Putamen (tissue), 1 donor: ENCODE results near the gene TULP4.
"Not testable (repeated sequence)": the region's sequence is repeated elsewhere in the genome, so short reads cannot be mapped to it uniquely, and the experiment has no call there.

Experiments
- DNase-seq: peaks from one replicate; pipeline ENCODE4 v3.0.0-alpha.2; 2016; ENCODE audit warnings: low spot score

Gene TULP4

GRCh38 chr6:158502263-158502950, 190.1 kb downstream of the TULP4 start:
- DNase-seq: no peak

DNA sequence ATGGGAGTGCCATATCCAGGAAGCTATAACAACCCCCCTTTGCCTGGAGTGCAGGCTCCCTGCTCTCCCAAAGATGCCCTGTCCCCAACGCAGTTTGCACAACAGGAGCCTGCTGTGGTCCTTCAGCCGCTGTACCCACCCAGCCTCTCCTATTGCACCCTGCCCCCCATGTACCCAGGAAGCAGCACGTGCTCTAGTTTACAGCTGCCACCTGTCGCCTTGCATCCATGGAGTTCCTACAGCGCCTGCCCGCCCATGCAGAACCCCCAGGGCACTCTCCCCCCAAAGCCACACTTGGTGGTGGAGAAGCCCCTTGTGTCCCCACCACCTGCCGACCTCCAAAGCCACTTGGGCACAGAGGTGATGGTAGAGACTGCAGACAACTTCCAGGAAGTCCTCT, 191.0 kb downstream of the TULP4 start:
- no peak for DNase-seq

GRCh38 chr6:158503846-158504245, 191.6 kb downstream of the TULP4 start:
- DNase-seq: no peak

GRCh38 chr6:158505194-158505593, 192.9 kb downstream of the TULP4 start:
- no peak for DNase-seq

DNA sequence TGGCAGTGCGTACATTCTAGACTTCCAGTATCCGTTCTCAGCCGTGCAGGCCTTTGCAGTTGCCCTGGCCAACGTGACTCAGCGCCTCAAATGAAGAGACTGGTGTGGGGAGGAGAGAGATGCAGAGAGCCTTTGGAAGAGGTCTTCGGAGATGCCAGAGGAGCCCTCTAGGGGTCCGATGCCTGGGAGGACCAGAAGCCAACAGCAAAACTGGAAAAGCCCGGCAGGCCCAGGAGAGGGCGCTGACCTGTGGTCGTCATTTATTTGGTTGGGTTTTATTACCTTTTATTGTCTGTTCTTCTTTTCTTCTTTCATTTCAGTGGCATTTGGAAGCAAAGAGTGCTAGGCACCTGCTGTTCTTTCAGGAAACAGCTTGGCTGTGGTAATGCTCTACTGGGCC, 194.3 kb downstream of the TULP4 start:
- no peak for DNase-seq

DNA sequence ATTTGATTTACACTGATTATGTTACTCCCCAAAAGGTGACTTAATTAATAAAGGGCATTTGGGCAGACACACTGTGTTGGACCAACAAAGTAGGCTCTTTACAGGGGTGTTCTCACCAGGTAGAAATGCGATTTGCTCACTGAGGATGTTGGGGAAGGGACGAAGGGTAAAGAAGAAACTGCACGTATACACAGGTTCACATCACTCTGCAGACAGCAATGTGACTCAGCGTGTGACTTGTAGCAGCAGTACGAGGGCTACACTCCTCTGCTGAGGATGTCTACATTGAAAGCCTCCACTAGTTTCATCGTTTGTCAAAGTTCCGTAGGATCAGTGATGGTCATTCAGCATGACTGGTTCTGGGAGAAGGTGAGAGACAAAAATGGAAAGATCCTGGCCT, 194.9 kb downstream of the TULP4 start:
- DNase-seq: no peak

GRCh38 chr6:158508450-158508849, 196.2 kb downstream of the TULP4 start:
- DNase-seq: no peak

GRCh38 chr6:158509465-158509864, 197.2 kb downstream of the TULP4 start:
- DNase-seq: no peak

GRCh38 chr6:158512809-158513208, 200.5 kb downstream of the TULP4 start:
- no peak for DNase-seq

GRCh38 chr6:158514176-158514575, 201.9 kb downstream of the TULP4 start:
- no peak for DNase-seq

DNA sequence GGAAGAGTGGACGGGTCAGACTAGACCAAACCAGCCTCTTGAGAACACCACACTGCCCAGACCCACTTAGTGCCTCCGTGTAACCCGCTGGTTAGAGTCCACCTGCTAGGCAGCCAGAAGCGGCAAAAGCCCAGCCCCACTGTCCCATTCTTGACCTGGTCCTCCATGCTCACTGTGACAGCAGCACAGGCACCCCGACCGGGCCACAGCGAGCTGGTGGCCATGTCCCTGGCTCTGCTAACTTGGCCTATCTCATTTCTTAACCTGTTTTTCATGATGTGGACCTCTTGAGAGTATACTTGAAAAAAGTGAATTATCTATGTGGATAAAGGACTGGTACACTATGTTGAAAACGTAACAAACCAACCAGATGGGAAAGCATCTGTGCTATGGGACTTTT, 202.7 kb downstream of the TULP4 start:
- DNase-seq: no peak

DNA sequence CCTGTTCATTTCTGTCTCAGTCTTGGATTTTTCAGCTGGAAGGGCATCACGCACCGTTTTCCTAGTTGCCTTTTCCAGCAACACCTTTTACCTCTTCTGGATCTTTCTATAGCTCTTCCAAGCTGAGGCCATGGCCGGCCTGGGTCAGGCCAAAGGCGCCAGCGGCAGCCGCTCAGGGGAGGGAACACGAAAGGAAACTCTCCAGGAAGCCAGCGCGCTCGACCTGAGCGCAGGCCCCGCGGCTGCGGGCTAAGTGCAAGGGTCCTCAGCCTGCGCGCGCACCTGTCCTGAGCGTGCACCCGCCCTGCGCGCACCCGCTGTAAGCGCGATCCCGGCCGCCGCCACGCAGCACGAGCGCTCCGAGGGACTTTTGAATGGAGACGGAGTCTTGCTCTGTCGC, 203.8 kb downstream of the TULP4 start:
- no peak for DNase-seq

DNA sequence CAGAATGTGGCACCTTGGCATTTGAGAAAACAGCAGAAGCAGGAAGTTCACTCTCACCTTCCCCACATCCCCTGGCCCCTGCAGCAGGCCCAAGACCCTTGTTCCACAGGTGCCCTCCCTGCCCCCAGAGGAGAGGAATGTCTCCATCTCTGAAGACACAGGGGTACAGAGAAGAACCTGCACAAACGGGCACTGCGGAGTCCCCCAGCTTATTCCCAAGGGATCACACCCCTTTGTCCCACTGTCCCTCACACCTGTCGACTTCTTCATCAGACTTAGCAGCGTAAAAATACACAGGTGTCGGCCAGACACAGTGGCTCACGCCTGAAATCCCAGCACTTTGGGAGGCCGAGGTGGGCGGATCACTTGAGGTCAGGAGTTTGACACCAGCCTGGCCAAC, 204.8 kb downstream of the TULP4 start:
- no peak for DNase-seq

DNA sequence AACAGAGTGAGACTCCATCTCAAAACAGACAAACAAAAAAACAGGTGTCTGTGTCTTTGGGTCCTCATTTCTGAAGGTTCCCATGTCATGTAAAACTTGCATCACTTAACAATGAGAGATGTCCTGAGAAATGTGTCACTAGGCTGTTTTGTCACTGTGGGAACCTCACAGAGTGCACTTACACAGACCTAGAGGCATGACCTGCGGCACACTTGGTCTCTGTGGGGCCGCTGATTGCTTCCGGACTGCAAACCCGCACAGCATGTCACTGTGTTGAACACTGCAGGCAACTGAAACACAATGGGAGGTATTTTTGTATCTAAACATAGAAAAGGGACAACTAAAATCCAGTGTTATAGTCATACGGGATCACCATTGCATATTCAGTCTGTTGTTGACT, 205.3 kb downstream of the TULP4 start:
- no peak for DNase-seq

DNA sequence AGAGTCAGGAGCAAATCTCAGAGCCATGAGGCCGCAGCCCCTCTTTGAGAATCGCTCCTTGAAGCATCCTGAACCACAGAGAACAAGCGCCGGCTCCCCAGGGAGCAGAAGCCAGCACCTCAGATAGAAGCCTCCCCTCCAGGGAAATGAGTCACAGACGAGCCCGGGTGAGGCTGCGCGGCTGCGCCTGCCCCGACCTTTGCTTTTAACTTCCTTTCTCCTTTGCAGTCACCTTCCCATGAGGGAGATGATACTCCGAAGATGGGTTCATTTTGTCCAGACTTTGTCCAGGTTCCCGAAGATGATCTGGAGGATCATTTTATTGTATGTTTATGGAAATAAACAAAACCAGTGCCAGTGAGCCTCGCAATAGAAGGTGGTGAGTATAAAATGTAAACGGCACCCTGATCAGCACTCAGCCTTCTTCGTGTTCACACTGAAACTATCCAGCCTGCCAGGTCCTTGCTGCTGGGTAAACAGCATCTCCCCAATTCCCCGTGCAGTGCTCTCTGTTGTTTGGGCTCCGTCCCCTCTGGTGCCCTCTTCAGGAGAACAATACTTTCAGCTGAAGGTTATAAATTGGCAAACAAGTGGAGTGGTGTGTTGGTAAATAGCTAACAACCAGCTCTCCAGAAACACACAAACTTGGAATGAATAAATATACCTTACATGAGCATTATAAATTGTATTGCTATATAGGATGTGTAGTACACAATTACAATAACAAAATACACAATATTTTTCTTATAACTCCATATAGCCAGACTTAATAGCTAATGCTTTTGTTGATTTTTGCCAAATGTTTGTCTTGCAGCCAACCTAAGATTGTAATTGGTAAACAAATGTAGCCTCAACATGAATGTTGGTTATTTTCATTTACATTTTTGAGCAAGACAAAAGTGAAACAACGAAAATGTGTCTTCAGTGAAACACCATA, 206.2 kb downstream of the TULP4 start:
- peak; percentile 78 for DNase-seq

DNA sequence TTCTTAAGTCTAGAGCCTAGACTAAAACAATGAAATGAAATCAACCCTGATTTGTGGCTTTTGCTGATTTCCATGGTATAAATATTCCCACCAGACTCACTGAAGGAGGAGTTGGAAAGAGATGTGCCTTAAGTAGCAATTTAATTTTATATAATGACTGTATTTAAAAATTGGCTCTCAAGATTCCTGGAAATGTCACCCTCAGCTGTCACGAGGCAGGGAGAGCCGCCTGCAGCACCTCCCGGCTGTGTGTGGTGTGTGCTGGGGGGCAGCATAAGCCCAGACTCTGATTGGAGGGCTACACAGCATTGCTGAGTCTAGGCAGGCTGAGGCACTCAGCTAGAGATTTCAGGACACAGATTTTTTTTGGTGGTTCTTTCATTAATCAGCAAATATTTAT, 207.0 kb downstream of the TULP4 start:
- peak; percentile 42 for DNase-seq

DNA sequence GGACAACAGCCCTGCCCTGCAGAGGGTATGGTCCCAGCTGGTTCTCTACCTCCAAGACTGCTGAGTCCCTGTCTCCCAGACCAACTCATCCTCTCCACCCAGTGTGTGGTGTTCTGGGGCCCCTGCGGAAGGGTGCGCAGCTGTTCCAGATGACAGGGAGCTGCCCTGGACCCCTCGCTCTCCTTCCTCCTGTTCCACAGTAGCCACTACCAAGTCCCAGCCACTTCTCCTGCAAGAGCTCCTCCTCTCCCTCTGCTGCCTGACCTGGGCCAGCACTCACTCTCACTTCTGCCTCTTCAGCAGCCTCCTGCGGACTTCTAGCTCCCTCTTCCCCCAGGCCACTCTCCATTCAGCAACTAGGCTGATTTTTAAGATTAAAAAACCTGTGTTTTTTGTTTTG, 207.5 kb downstream of the TULP4 start:
- DNase-seq: no peak

DNA sequence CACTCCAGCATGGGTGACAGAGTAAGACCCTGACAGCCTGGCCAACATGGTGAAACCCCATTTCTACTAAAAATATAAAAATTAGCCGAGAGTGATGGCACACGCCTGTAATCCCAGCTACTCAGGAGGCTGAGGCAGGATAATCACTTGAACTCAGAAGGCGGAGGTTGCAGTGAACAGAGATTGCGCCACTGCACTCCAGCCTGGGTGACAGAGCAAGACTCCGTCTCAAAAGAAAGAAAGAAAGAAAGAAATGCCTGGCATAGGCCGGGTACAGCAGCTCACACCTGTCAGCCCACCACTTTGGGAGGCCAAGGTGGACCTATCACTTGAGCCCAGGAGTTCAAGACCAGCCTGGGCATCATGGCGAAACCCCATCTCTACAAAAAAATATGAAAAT, 208.7 kb downstream of the TULP4 start:
- DNase-seq: not testable (repeated sequence)

DNA sequence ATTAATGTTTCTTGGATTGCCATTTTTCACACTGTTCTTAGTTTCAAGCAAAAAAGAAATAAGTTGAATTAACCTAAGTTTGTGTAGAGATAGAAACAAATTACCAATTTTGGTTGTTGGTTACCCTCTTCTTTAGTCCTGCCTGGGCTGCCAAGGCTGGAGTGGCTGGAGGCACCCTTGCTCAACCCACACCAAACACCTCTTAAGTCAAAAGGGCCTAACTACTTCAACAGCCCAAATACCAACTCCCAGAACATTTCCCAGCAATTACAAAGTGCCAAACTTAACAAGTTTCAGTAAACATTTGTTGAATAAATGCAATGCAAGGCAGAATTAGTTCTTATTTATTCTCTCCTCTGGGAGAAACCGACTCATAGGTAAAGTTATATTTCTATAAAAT, 209.5 kb downstream of the TULP4 start:
- no peak for DNase-seq

DNA sequence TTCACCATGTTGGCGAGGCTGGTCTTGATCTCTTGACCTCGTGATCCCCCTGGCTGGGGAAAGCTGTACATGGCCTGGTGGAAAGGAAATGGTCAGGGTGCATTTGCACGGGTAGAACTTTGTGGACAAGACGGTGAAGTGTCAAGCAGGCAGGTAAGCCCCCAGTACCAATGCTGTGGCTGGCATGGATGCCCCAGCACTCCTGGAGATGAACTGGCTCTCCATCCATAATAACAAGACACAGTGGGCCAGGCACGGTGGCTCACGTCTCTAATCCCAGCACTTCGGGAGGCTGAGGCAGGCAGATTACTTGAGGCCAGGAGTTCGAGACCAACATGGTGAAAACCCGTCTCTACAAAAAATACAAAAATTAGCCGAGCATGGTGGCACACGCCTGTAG, 210.4 kb downstream of the TULP4 start:
- no peak for DNase-seq

DNA sequence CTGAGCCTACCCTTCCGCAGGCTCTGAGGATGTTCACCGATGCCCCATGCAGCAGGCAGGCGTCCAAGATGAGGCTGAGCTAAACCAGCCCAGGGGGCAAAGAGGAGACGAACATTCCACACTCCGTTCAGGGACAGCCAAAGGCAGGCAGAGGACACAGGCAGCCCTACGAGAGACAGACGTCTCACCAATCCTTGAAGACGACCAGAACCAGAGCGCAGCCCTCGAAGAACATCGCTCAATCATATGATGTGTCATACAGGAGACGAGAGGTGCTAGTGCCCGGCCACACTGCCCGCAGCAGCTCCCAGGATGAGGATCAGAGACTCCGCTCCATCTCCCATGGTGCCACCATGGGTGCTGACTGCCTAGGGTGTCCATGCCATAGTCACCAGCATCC, 212.0 kb downstream of the TULP4 start:
- DNase-seq: no peak

DNA sequence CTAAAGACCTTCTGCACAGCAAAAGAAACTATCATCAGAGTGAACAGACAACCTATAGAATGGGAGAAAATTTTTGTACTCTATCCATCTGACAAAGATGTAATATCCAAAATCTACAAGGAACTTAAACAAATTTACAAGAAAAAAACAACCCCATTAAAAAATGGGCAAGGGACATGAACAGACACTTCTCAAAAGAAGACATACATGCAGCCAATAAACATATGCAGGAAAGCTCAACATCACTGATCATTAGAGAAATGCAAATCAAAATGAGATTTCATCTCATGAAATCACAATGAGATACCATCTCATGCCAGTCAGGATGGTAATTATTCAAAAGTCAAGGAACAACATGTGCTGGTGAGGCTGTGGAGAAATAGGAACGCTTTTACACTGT, 215.6 kb downstream of the TULP4 start:
- DNase-seq: not testable (repeated sequence)

DNA sequence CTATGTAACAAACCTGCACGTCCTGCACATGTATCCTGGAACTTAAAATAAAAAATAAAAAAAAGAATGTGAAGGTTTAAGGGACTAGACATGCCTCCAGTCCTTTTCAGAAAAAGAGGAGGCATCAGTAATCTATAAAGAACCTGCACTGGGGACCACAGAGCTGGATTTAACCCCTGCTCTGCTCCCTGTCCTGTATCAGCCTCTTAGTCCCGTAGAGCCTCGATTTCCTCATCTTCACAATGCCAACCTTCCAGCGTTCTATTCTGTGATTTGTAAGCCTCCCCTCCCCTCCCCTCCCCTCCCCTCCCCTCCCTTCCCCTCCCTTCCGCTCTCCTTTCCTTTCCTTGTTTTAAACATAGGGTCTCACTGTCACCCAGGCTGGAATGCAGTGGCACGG, 216.6 kb downstream of the TULP4 start:
- no peak for DNase-seq

GRCh38 chr6:158529629-158530028, 217.4 kb downstream of the TULP4 start:
- no peak for DNase-seq
